ENCODE data around the gene SPNS3. TPM values are rescaled to one million over a fixed set of nuclear protein-coding genes. Genes with fewer than 3 reads are reported as not detected.

SPNS3 gene
- total and polyA plus RNA-seq, 2 donors (not counting 3 experiments of a cell fraction or from before 2014, with no cell fraction given) = 0.18 to 0.66 TPM

GRCh38 chr17:4477255-4477791, 43.6 kb downstream of the SPNS3 start:
- H4K20me1 ChIP-seq (replicated peaks; ENCODE audit: control insufficient read depth, extremely low read depth, insufficient read depth, low read length) = no peaks in the 10 kb centered on the region
- H3K9me1 ChIP-seq (replicated peaks; ENCODE audit: control insufficient read depth, extremely low read depth, insufficient read depth, low read length) = no peaks in the 10 kb centered on the region
- H3K4me1 ChIP-seq (ENCODE audit: control insufficient read depth, extremely low read depth, insufficient read depth, low read length) = peaks cover 5% of the 10 kb centered on the region
- intact Hi-C loops (cut with micrococcal nuclease) (no loop called here), dilution Hi-C loops (cut with MboI; ENCODE audit: extremely low pct_ligation_motif_present, low sequenced_read_pairs) (no loop called here)
- no peak overlapping the region for H3K27ac ChIP-seq (ENCODE audit: insufficient read depth, low read depth, low read length)
- no TSS peak for BruUV-seq (replicated peaks)
- no peaks in the 10 kb centered on the region for H3K79me2 ChIP-seq (ENCODE audit: control insufficient read depth, insufficient read depth, low read length)
- no peaks in the 10 kb centered on the region for H3K36me3 ChIP-seq (ENCODE audit: control insufficient read depth in 2 of 2, extremely low read depth in 1 of 2, insufficient read depth in 2 of 2, low read length in 2 of 2)
- H2AFZ ChIP-seq (ENCODE audit: low read depth, low read length) = no peak overlapping the region
- ChIA-PET POLR2A (no interaction called here), CTCF (no interaction called here)
- H3K4me2 ChIP-seq (ENCODE audit: insufficient read depth, low read length) = no peak overlapping the region
- no peak overlapping the region for H3K9ac ChIP-seq (replicated peaks; ENCODE audit: extremely low read depth, insufficient read depth, low read length)
- FAIRE-seq (no peak), DNase-seq (ENCODE audit: low read depth, low spot score) (no peak)
- H3K4me3 ChIP-seq (replicated peaks in 1 of 3; ENCODE audit: insufficient read depth in 1 of 3, low read depth in 1 of 3, low read length in 3 of 3) = no peak overlapping the region
- H3K27me3 ChIP-seq (ENCODE audit: control insufficient read depth in 2 of 2, insufficient read depth in 2 of 2, low read length in 2 of 2) = no peaks in the 10 kb centered on the region
- no peaks in the 10 kb centered on the region for H3K9me3 ChIP-seq (replicated peaks; ENCODE audit: control insufficient read depth, insufficient read depth, low read length)
- TF ChIP-seq GATA2 (IDR thresholded peaks at IDR 0.05; ENCODE audit: insufficient read depth, insufficient read length, low read depth, low read length) = no peak
- no peak for TF ChIP-seq MAX (IDR thresholded peaks at IDR 0.05; ENCODE audit: insufficient read depth, insufficient read length)
- TF ChIP-seq MYC (IDR thresholded peaks at IDR 0.05; ENCODE audit: low read depth, low read length) = no peak
- TF ChIP-seq JUN (IDR thresholded peaks at IDR 0.05; ENCODE audit: borderline replicate concordance, insufficient read depth, insufficient read length, low read depth) = no peak
- TF ChIP-seq POLR2AphosphoS5 (IDR thresholded peaks at IDR 0.05; ENCODE audit: insufficient read depth, low read depth, low read length) = no peak
- TF ChIP-seq EZH2 (IDR thresholded peaks at IDR 0.05; ENCODE audit: borderline replicate concordance, low read depth, low read length, severe bottlenecking) = no peak
- no peak for TF ChIP-seq FOS (IDR thresholded peaks at IDR 0.05; ENCODE audit: borderline replicate concordance, insufficient read depth, low read length)
- no peak for TF ChIP-seq CTCF (IDR thresholded peaks at IDR 0.05; ENCODE audit: extremely low read depth in 1 of 2, insufficient read depth in 1 of 2, low read depth in 1 of 2, low read length in 2 of 2)

All from endothelial cell of umbilical vein (primary cell).